Motor neuron (in vitro differentiated cells): ENCODE results near the gene MAP3K19. TPM values are rescaled to one million over a fixed set of nuclear protein-coding genes. Genes with fewer than 3 reads are reported as not detected.
"Not testable (repeated sequence)": the region's sequence is repeated elsewhere in the genome, so short reads cannot be mapped to it uniquely, and the experiment has no call there.

ENCODE experiments used
- ATAC-seq, 8 experiments: fragments of 200-7000 bp; cut with Tn5 transposase; replicated peaks in 6 of 8; 2 replicates each; pipeline ENCODE4 v1.8.0; 2021; ENCODE audit warnings: mild to moderate bottlenecking in 8 of 8, moderate library complexity in 8 of 8
- H3K27ac ChIP-seq, 2 donors: fragments of 250-450 bp; sonication (Bioruptor Pico); 2 replicates each; pipeline ENCODE4 v1.9.0; 2021; ENCODE audit warnings: antibody characterized with exemption in 2 of 2, mild to moderate bottlenecking in 2 of 2, moderate library complexity in 1 of 2
- H3K4me1 ChIP-seq, 2 donors: fragments of 250-450 bp; sonication (Bioruptor Pico); replicated peaks in 1 of 2; 2 replicates each; pipeline ENCODE4 v1.6.1; 2021; ENCODE audit warnings: antibody characterized with exemption in 2 of 2, mild to moderate bottlenecking in 2 of 2, moderate library complexity in 1 of 2
- H3K4me3 ChIP-seq, 5 donors: fragments of 250-450 bp; sonication (Bioruptor Pico); 2 replicates each; pipeline ENCODE4 v1.9.0; 2021; ENCODE audit warnings: antibody characterized with exemption in 5 of 5, mild to moderate bottlenecking in 5 of 5, moderate library complexity in 4 of 5
- WGBS, 10 experiments: fragments of 450-650 bp; shearing (Covaris generic); methylation state at CpG; one replicate each; pipeline ENCODE4 v1.0.0; 2022; 5-methylcytosine and 5-hydroxymethylcytosine counted together
- in situ Hi-C, 9 experiments: fragments of 400-800 bp; cut with MboI; loops; one replicate each; pipeline ENCODE4 v1.15.0; 2021; ENCODE audit warnings: low sequenced_read_pairs in 9 of 9, low pct_unique_long_range_greater_than_20kb in 2 of 9; ENCODE audit not compliant: unreplicated experiment in 9 of 9
- total RNA-seq, 8 experiments: library from RNA; unstranded; fragments of 300-600 nt; gene quantifications; 2 replicates each; pipeline versions ENCODE4 v1.2.3 to v1.2.4, GENCODE V29; 2022

Gene MAP3K19
- total RNA-seq, 8 experiments from 2014 or later, result 0.17 to 34.3 (median 0.58) TPM; not detected in 2

DNA sequence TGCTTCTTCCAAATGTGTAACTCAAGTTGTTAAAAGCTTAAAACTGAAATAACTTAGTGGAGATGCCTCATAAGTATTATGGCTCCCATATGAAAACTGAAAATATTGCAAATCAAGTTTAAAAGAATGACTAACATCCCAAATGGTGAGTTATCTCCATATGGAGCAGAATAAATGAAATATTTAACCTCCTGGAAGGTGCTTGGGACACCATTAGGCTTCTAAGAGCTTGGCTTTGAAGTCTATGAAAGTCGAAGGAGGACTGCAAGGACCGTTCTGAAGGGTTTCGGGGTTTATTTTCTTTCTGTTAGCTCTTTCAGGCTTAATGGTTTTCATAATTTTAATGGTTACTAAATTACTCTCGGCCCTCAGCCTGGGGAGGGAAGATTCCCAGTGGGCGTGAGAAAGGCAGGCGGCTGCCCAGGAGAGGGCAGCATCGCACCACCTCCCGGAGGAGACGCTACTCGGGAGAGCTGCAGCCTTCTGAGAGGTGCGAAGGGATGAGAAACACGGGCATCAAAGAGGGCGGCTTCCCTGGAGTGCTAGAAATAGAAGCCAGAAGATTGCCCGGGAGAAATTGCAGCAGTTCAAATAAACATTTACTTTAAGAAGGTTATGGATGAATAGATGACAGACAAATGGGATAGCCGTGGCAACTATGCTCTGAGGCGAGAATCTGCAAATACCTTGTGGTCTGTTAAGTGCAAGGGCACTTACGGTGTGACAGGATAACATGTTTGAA, 43.1 kb downstream of the MAP3K19 start:
- in situ Hi-C loops, result loop anchor here in 3 of 9 experiments (25.0 kb wide), 1 partner anchor 708 kb away; no protein-coding TSS in a partner anchor
- Histone ChIP-seq H3K4me1 (peaks cover 0 to 13% of the 10 kb centered on the region in 2 donors), H3K4me3 (no peak overlapping the region), H3K27ac (no peak overlapping the region)
- ATAC-seq, result peak; percentile 94 to 100 (median 100)
- 0 to 100% (median 10%) methylated on average over 1 to 10 of the region's 17 CpGs; no CpG with 5 or more reads in 1 of the 10 experiments for WGBS, 10 experiments

DNA sequence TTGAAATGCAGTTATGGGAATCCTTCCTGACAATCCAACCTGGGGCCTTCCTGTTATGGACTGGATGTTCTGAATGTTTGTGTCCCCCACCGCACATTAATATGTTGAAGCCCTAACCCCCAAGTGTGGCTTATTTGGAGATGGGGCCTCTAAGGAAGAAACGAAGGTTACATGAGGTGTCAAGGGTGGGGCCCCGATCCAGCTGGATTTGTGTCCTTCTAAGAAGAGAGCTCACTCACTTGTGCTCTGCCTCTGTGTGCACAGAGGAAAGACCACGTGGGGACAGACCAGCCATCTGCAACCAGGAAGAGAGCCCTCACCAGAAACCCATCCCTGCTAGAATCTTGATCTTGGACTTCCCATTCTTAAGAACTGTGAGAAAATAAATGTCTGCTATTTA, 44.4 kb downstream of the MAP3K19 start:
- Histone ChIP-seq H3K4me1 (peaks cover 0 to 13% of the 10 kb centered on the region in 2 donors), H3K4me3 (no peak overlapping the region), H3K27ac (no peak overlapping the region)
- in situ Hi-C loops, result loop anchor here in 3 of 9 experiments (25.0 kb wide), 1 partner anchor 709 kb away; no protein-coding TSS in a partner anchor
- WGBS, 10 experiments, result 33 to 90% (median 81%) methylated on average over 2 to 3 of the region's 4 CpGs; no CpG with 5 or more reads in 6 of the 10 experiments
- no peak for ATAC-seq

DNA sequence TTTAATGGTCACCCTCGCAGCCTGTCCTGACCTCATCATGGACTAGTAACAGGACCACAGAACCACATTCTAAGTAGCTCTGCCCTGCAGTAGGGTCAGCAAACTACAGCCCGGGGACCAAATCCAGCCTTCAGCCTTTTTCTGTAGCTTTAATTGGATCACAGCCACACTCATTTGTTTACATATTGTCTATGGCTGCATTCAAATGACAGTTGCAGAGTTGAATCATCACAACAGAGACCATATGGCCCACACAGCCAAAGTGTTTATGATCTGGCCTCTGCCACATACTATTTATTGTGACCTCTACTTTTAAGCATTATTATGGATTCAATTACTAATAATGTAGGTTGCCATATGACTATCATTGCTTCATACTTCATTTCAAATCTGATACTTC, 47.7 kb downstream of the MAP3K19 start:
- no peak overlapping the region for H3K4me3 ChIP-seq
- ATAC-seq, result peak in 3 of 8 experiments; percentile 47 to 64 (median 49)
- H3K27ac ChIP-seq, result no peak overlapping the region
- in situ Hi-C loops, result loop anchor here in 1 of 9 experiments (25.0 kb wide), 1 partner anchor 713 kb away; no protein-coding TSS in a partner anchor
- no peaks in the 10 kb centered on the region for H3K4me1 ChIP-seq
- 13 to 100% (median 68%) methylated on average over 1 to 2 of the region's 2 CpGs; no CpG with 5 or more reads in 1 of the 10 experiments for WGBS, 10 experiments

DNA sequence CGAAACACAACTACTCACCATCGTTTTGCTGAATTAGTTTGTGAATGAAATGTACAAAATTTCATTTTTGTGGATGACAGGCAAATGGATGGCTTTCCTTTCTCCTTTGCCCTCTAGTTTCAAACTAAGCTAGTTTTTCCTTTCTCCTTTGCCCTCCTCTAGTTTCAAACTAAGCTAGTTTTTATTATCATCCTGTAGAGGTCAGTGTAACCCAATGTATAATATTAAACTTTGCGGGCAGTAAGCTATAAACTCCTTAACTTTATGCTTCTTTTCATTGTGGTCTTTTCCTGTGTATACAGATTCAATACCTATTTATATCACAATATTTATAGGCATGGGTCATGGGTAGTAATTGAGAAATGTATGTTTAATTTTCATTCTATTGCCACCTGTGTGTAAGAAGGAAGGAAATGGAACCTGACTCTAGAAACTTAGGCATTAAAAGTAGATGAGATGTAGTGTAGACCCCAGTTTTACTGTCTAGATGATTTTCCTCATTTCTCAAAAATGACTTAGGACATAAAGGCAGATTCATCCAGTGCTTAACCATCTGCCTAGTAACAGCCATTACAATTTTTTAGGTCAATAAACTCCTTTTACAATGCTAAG, 58.1 kb downstream of the MAP3K19 start:
- Histone ChIP-seq H3K4me1 (no peaks in the 10 kb centered on the region), H3K27ac (no peak overlapping the region), H3K4me3 (no peak overlapping the region)
- in situ Hi-C loops, result loop anchor here in 1 of 9 experiments (25.0 kb wide), 1 partner anchor 723 kb away; no protein-coding TSS in a partner anchor
- 0 to 32% (median 18%) methylated on average over 1 to 3 of the region's 3 CpGs for WGBS, 10 experiments
- peak in 4 of 8 experiments; percentile 36 to 77 (median 74) for ATAC-seq

DNA sequence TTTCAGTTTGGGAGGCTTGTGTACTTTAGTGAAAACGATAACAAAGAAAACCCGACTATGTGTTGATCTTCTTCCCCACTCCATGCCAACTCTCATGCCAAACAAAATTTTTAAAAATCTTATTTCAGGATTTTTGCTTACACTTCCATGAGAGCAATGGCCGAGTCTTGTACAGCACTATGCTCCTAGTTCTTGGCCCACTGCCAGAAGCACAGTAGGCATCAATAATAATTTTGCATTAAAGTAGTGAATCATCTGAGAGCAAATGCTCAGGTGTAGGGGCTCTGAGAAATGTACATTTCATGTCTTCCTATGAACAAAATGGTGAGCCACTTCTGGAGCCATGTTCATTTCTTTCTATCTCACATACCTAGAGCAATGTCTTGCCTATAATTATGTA, 62.2 kb downstream of the MAP3K19 start:
- Histone ChIP-seq H3K27ac (no peak overlapping the region), H3K4me3 (no peak overlapping the region), H3K4me1 (no peaks in the 10 kb centered on the region)
- in situ Hi-C loops, result loop anchor here in 1 of 9 experiments (25.0 kb wide), 1 partner anchor 727 kb away; no protein-coding TSS in a partner anchor
- ATAC-seq, result no peak
- 52 to 100% (median 89%) methylated on average over 1 to 3 of the region's 3 CpGs; no CpG with 5 or more reads in 3 of the 10 experiments for WGBS, 10 experiments

DNA sequence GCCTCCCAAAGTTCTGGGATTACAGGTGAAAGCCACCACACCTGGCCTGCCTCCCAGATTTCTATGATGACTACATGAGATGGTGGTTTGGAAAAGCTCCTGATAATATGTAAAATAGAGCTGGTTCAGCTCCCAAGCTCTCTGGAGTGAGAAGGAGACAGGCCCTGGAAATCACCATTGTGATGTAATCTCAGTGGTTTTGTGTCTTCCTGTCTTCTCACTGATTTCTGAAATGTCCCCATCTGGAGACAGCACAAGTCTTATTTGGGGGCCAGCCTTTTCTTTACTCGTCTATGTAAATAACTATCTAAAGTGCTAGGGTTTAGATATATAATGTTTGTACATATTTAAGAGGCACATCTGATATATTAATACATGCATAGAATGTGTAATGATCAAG, 64.6 kb downstream of the MAP3K19 start:
- H3K27ac ChIP-seq, result no peak overlapping the region
- ATAC-seq, result no peak
- no peak overlapping the region for H3K4me3 ChIP-seq
- H3K4me1 ChIP-seq, result no peaks in the 10 kb centered on the region
- in situ Hi-C loops, result loop anchor here in 1 of 9 experiments (25.0 kb wide), 1 partner anchor 730 kb away; no protein-coding TSS in a partner anchor
- WGBS, 10 experiments, result 0 to 75% (median 57%) methylated on average over 1 of the region's 1 CpG; no CpG with 5 or more reads in 4 of the 10 experiments

DNA sequence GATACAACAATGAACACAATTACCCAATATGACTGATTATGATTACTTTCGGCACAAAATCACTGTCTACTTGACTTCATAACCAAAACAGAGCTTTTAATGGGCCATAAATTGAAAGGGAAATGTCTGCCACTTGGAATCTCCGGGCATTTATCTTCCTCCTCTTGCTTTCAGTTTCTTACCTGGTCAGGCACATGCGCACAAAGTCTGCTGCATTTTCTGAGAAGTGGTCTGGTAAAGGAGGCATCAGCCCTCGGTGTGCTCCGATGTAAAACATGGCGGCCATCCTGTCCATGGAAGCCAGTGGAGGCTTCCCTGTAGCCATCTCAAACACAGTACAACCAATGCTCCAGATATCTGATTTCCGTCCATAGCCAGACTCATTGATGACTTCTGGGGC, 66.6 kb downstream of the MAP3K19 start:
- no peak for ATAC-seq
- no peak overlapping the region for H3K27ac ChIP-seq
- in situ Hi-C loops, result loop anchor here in 1 of 9 experiments (25.0 kb wide), 1 partner anchor 732 kb away; no protein-coding TSS in a partner anchor
- H3K4me3 ChIP-seq, result no peak overlapping the region
- 20 to 100% (median 83%) methylated on average over 1 to 4 of the region's 7 CpGs; no CpG with 5 or more reads in 1 of the 10 experiments for WGBS, 10 experiments
- H3K4me1 ChIP-seq, result no peaks in the 10 kb centered on the region

DNA sequence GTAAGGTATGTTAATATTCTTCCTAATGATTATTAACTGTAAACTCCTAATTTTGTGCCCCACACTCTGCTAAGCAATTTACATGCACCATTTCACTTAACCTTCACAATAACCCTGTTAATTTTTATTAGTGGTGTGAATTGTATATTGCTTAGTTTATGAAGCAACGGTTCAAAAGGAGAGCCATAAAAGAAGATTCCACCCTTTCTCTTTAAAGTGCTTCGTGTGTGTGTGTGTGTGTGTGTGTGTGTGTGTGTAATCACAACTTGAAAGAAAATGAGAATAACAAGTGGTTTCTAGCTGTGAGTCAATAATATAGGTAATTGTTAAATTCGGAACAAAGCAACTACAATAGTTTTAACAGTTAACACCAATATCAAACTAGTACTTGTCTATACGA, 68.0 kb downstream of the MAP3K19 start:
- WGBS, 10 experiments, result 17 to 88% (median 57%) methylated on average over 2 to 3 of the region's 4 CpGs
- Histone ChIP-seq H3K27ac (no peak overlapping the region), H3K4me3 (no peak overlapping the region), H3K4me1 (no peaks in the 10 kb centered on the region)
- no peak for ATAC-seq
- in situ Hi-C loops, result loop anchor here in 1 of 9 experiments (25.0 kb wide), 1 partner anchor 733 kb away; no protein-coding TSS in a partner anchor

DNA sequence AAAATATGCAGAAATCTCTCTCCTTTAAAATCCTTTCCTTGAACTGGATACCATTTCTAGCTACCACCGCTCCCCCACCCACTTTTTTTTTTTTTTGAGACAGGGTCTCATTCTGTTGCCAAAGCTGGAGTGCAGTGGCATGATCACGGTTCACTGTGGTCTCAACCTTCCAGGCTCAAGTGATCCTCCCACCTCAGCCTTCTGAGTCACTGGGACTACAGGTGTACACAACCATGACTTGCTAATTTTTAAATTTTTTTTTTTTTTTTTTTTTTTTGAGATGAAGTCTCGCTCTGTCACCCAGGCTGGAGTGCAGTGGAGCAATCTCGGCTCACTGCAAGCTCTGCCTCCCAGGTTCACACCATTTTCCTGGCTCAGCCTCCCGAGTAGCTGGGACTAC, 70.1 kb downstream of the MAP3K19 start:
- not testable (repeated sequence) for H3K4me3 ChIP-seq, H3K4me1 ChIP-seq, ATAC-seq, H3K27ac ChIP-seq
- in situ Hi-C loops, result loop anchor here in 1 of 9 experiments (25.0 kb wide), 1 partner anchor 735 kb away; no protein-coding TSS in a partner anchor
- 17 to 100% (median 86%) methylated on average over 1 to 4 of the region's 5 CpGs; no CpG with 5 or more reads in 1 of the 10 experiments for WGBS, 10 experiments

DNA sequence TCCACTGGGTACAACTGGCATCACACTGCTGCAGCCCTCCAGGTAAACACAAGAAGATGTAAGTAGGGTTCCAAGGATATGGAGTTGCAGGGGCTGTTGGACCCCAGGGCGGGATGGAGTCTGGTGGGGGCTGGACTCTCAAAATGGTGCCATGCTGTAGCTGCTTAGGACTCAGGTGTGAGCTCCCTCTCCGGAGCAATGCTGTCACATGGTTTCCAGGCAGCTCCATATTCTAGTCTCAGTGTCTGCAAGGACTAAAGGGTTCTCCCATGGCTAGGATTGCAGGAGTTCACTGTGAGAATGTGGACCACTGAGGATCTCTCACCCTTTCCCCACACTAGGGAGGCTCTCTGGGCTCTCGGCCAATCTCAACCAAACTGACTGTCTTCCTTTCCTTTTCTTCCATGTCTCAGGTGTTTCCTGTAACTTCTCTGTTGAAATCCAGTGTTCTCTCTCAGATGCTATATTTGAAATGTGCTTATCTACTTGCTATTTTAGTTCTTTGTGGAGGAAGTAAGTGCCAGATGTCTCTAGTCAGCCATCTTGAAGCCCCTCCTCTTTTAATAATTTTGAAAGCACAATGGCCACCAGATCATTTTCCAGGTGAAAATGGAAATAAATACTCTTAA, 71.1 kb downstream of the MAP3K19 start:
- H3K4me1 ChIP-seq, result no peaks in the 10 kb centered on the region
- H3K4me3 ChIP-seq, result no peak overlapping the region
- in situ Hi-C loops, result loop anchor here in 1 of 9 experiments (25.0 kb wide), 1 partner anchor 736 kb away; no protein-coding TSS in a partner anchor
- no peak for ATAC-seq
- 33 to 81% (median 75%) methylated on average over 1 to 2 of the region's 3 CpGs; no CpG with 5 or more reads in 7 of the 10 experiments for WGBS, 10 experiments
- no peak overlapping the region for H3K27ac ChIP-seq

DNA sequence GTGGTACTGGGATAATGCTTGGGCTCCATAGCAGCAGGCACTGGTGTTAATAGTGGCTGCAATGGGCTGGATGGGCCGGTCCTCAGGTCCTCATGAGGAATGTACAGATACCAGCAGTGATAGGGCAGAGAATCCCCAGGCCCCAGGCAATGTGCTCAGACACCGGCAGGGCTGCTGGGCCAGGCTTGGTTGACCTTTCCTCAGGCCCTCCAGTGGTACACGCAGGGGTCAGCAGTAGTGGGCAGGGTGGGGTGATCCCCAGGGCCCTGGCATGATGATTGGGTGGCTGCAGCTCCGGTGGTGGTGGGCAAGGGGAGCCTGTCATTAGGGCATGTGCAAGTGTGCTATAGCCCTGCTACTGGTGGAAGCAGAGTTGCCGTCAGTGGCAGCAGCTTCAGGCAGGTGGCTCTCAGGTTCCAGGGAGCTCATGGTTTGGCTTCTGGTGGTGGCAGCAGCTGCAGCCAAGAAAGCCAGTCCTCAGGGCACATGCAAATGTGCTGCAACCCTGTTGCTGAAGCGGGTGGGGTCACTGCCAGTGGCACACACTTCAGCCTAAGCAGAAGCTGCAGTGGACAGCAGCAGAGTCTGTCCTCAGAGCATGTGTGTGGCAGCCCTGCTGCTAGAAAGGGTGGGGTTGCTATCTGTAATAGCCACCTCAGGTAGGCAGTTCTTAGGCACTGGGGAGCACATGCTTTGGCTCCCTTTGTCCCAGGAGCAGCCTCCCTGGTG, 71.8 kb downstream of the MAP3K19 start:
- Histone ChIP-seq H3K4me3 (no peak overlapping the region), H3K4me1 (no peaks in the 10 kb centered on the region), H3K27ac (no peak overlapping the region)
- in situ Hi-C loops, result loop anchor here in 1 of 9 experiments (25.0 kb wide), 1 partner anchor 737 kb away; no protein-coding TSS in a partner anchor
- ATAC-seq, result peak in 3 of 8 experiments; percentile 94 to 97 (median 94)
- WGBS, 10 experiments, result 29 to 100% (median 75%) methylated on average over 1 to 2 of the region's 6 CpGs; no CpG with 5 or more reads in 6 of the 10 experiments
